Kidney (tissue), 14 donors: ENCODE results near the gene IER3IP1. TPM values are rescaled to one million over a fixed set of nuclear protein-coding genes. Genes with fewer than 3 reads are reported as not detected.

ENCODE experiments used
- DNase-seq, 5 donors: peaks; one replicate each; pipeline ENCODE4 v3.0.0-alpha.2; 2013 to 2020
- FAIRE-seq: peaks from 2 replicates; lab custom pipeline; 2012; peaks lifted over from hg19 to GRCh38; lab: Jason Lieb, UNC
- H3K27ac ChIP-seq, 2 donors: one replicate each; pipeline ENCODE4 v1.7.0; 2013; ENCODE audit warnings: low read depth in 2 of 2, low read length in 2 of 2, inconsistent platforms in 1 of 2
- H3K27me3 ChIP-seq: one replicate; pipeline ENCODE4 v1.7.1; 2013; ENCODE audit warnings: low read length, inconsistent platforms; ENCODE audit not compliant: control insufficient read depth, insufficient read depth
- H3K36me3 ChIP-seq, 3 donors: one replicate each; pipeline versions ENCODE4 v1.7.0 to v1.7.1; 2013; ENCODE audit warnings: low read length in 3 of 3, control low read depth in 1 of 3, inconsistent platforms in 1 of 3; ENCODE audit not compliant: insufficient read depth in 3 of 3, control insufficient read depth in 2 of 3
- H3K4me1 ChIP-seq, 3 donors: one replicate each; pipeline versions ENCODE4 v1.7.0 to v1.7.1; 2013; ENCODE audit warnings: low read length in 3 of 3, inconsistent platforms in 1 of 3, low read depth in 1 of 3; ENCODE audit not compliant: control insufficient read depth in 2 of 3, insufficient read depth in 2 of 3
- H3K4me3 ChIP-seq, 3 donors: one replicate each; pipeline versions ENCODE4 v1.7.0 to v1.8.1; 2013; ENCODE audit warnings: low read length in 3 of 3, control low read depth in 1 of 3, inconsistent platforms in 1 of 3
- H3K9ac ChIP-seq, 3 donors: one replicate each; pipeline versions ENCODE4 v1.7.0 to v1.7.1; 2013; ENCODE audit warnings: low read length in 3 of 3, control low read depth in 1 of 3, inconsistent platforms in 1 of 3
- H3K9me3 ChIP-seq, 3 donors: one replicate each; pipeline versions ENCODE4 v1.7.0 to v1.7.1; 2013; ENCODE audit warnings: low read length in 3 of 3, control low read depth in 1 of 3, inconsistent platforms in 1 of 3; ENCODE audit not compliant: control insufficient read depth in 2 of 3, insufficient read depth in 1 of 3
- CTCF ChIP-seq: IDR thresholded peaks from 3 replicates; pipeline ENCODE4 v1.5.1; 2012; ENCODE audit warnings: mild to moderate bottlenecking, moderate library complexity, borderline replicate concordance; ENCODE audit not compliant: insufficient read depth; ENCODE audit errors: extremely low read depth
- intact Hi-C: fragments of 100-400 bp; cut with DNase I; formaldehyde crosslinking; loops from one replicate; pipeline ENCODE4 v1.11.1; 2022
- polyA plus RNA-seq: library from polyadenylated mRNA; stranded (reverse); fragments of 350-450 nt; fragmentation: Illumina TruSeq; extraction: RNeasy Lipid Tissue Mini Kit (QIAGEN cat#74804); gene quantifications from one replicate; pipeline ENCODE4 v1.2.3, GENCODE V29; 2014; ENCODE audit warnings: low read depth, low replicate concordance; ENCODE audit not compliant: insufficient read depth
- total RNA-seq: library from RNA; stranded (reverse); fragmentation: NEBNext Ultra II Directional; extraction: Animal tissue kit (Norgen Biotek cat#: 25700); gene quantifications from one replicate; pipeline ENCODE4 v1.2.1, GENCODE V29; 2021
- donor health status: control.
- donor health status: control.
- donor health status: control.
- donor health status: control.
- donor health status: control.
- donor health status: DM: yes; HTN: yes; CAD: no.
- donor health status: Normal renal cell carcinoma (clear cell type).

IER3IP1 gene
- total and polyA plus RNA-seq, 2 donors from 2014 or later: 14.4 to 31.9 TPM

- Histone ChIP-seq H3K9ac (peak within 1 kb of the TSS; percentile 88 to 95 (median 92)), H3K36me3 (peaks cover 0 to 2% (median 0%) of the 10 kb centered on the region in 3 donors), H3K27me3 (no peaks in the 10 kb centered on the region), H3K4me1 (peaks cover 3 to 15% (median 9%) of the 10 kb centered on the region in 3 donors), H3K27ac (peak within 1 kb of the TSS; percentile 88 to 92), H3K4me3 (peak within 1 kb of the TSS; percentile 90 to 99 (median 98)), H3K9me3 (no peaks in the 10 kb centered on the region)
- DNase-seq (peak; percentile 85 to 94 (median 92)), FAIRE-seq (no peak)
- intact Hi-C loops: no loop called here
- TF ChIP-seq CTCF: no peak
These were observed 25.9 kb downstream of the IER3IP1 start, which contains the start of gene HDHD2 for GRCh38 chr18:47150029-47150823. Gene HDHD2 (minus strand): TSS chr18:47150500. CDS start chr18:47136439, 14,061 bp downstream.

- FAIRE-seq: no peak
- intact Hi-C loops: no loop called here
These were observed 26.6 kb downstream of the IER3IP1 start for GRCh38 chr18:47149457-47150028.

GRCh38 chr18:47146206-47146605 is 30.0 kb downstream of the IER3IP1 start:
- DNase-seq (no peak), FAIRE-seq (no peak)
- H3K36me3 ChIP-seq: no peaks in the 10 kb centered on the region
- H3K9ac ChIP-seq: no peak overlapping the region
- no peak overlapping the region for H3K27ac ChIP-seq
- intact Hi-C loops: no loop called here
- H3K27me3 ChIP-seq: no peaks in the 10 kb centered on the region
- H3K4me3 ChIP-seq: no peak overlapping the region
- TF ChIP-seq CTCF: no peak
- H3K9me3 ChIP-seq: no peaks in the 10 kb centered on the region
- peaks cover 3 to 11% (median 8%) of the 10 kb centered on the region in 3 donors for H3K4me1 ChIP-seq

More at GRCh38 chr18:47149457-47150028, 26.6 kb downstream of the IER3IP1 start:
- Histone ChIP-seq H3K9ac (peak overlapping the region; percentile 85 to 95 (median 88)), H3K9me3 (no peaks in the 10 kb centered on the region), H3K4me1 (peaks cover 3 to 15% (median 9%) of the 10 kb centered on the region in 3 donors), H3K36me3 (no peaks in the 10 kb centered on the region), H3K27ac (peak overlapping the region; percentile 88 to 92), H3K27me3 (no peaks in the 10 kb centered on the region), H3K4me3 (peak overlapping the region; percentile 90 to 99 (median 98))
- TF ChIP-seq CTCF: no peak
- peak in 2 of 5 donors; percentile 7 to 19 for DNase-seq
